SH-SY5Y (cell line): ENCODE measurements around the gene ACOT7.

ENCODE experiments used
- GATA2 ChIP-seq: IDR thresholded peaks from 2 replicates; pipeline ENCODE4 v1.6.1; 2011; ENCODE audit warnings: mild to moderate bottlenecking, low read depth, low read length
- GATA3 ChIP-seq: IDR thresholded peaks from 2 replicates; pipeline ENCODE4 v1.6.1; 2011; ENCODE audit warnings: low read depth, mild to moderate bottlenecking, low read length, moderate library complexity

GRCh38 chr1:6329851-6330250, 63.7 kb downstream of the ACOT7 start:
- TF ChIP-seq GATA2 = no peak
- no peak for TF ChIP-seq GATA3
